ENCODE data around the gene MFAP5.

- TF ChIP-seq TAF1 (IDR thresholded peaks at IDR 0.05; ENCODE audit: borderline replicate concordance, insufficient read depth, low read length) (no peak), POLR2AphosphoS5 (IDR thresholded peaks at IDR 0.05; ENCODE audit: low read depth, low read length) (no peak), SIN3A (IDR thresholded peaks at IDR 0.05; ENCODE audit: borderline replicate concordance, insufficient read depth, low read length) (no peak), REST (IDR thresholded peaks at IDR 0.05; ENCODE audit: insufficient read depth in 1 of 2, low read depth in 2 of 2, low read length in 2 of 2) (no peak), FOXP2 (optimal IDR thresholded peaks at IDR 0.05; ENCODE audit: borderline replicate concordance, extremely low read depth, extremely low read length, insufficient read depth) (no peak)
Observed at GRCh38 chr12:8622646-8623045, 40.0 kb downstream of the MFAP5 start.

Data from PFSK-1 (cell line).